CD14-positive monocyte (primary cell): ENCODE results near the gene FGFRL1. TPM values are rescaled to one million over a fixed set of nuclear protein-coding genes. Genes with fewer than 3 reads are reported as not detected.

Experiments
- DNase-seq, 3 donors: peaks; one replicate each; pipeline ENCODE4 v3.0.0-alpha.2; 2011 to 2022
- H2AFZ ChIP-seq: 2 replicates; pipeline ENCODE4 v1.6.0; 2012; ENCODE audit warnings: mild to moderate bottlenecking, low read depth, low read length, inconsistent platforms; ENCODE audit not compliant: insufficient read depth, poor library complexity, severe bottlenecking
- H3K27ac ChIP-seq, 2 donors: 1 replicate in 1 of 2; 2 replicates in 1 of 2; pipeline ENCODE4 v1.5.1; 2012 to 2013; ENCODE audit warnings: low read length in 2 of 2, control low read depth in 1 of 2, inconsistent platforms in 1 of 2, low read depth in 1 of 2, mild to moderate bottlenecking in 1 of 2
- H3K27me3 ChIP-seq, 2 donors: one replicate each; pipeline versions ENCODE4 v1.6.0 to v1.6.1; 2011 to 2013; ENCODE audit warnings: low read length in 2 of 2; ENCODE audit not compliant: control insufficient read depth in 2 of 2, insufficient read depth in 2 of 2
- H3K36me3 ChIP-seq, 2 donors: replicated peaks in 1 of 2; 1 replicate in 1 of 2; 2 replicates in 1 of 2; pipeline versions ENCODE4 v1.5.1 to v1.6.1; 2012 to 2013; ENCODE audit warnings: low read length in 2 of 2, control low read depth in 1 of 2, inconsistent platforms in 1 of 2, mild to moderate bottlenecking in 1 of 2; ENCODE audit not compliant: insufficient read depth in 2 of 2, control insufficient read depth in 1 of 2
- H3K4me1 ChIP-seq, 2 donors: 1 replicate in 1 of 2; 2 replicates in 1 of 2; pipeline versions ENCODE4 v1.5.1 to v1.6.1; 2012 to 2013; ENCODE audit warnings: low read length in 2 of 2, control low read depth in 1 of 2, inconsistent platforms in 1 of 2, mild to moderate bottlenecking in 1 of 2, moderate library complexity in 1 of 2; ENCODE audit not compliant: insufficient read depth in 2 of 2, control insufficient read depth in 1 of 2
- H3K4me2 ChIP-seq: replicated peaks from 2 replicates; pipeline ENCODE3; 2012; ENCODE audit warnings: low read length, moderate library complexity, mild to moderate bottlenecking; ENCODE audit not compliant: poor library complexity, severe bottlenecking; ENCODE audit errors: extremely low read depth
- H3K4me3 ChIP-seq, 3 experiments: fragments of 200-600 bp in 1 of 3; sonication (generic) in 1 of 3; replicated peaks in 1 of 3; 1 replicate in 2 of 3; 2 replicates in 1 of 3; pipeline ENCODE4 v1.5.1; 2011 to 2013; ENCODE audit warnings: low read length in 3 of 3, mild to moderate bottlenecking in 3 of 3, control low read depth in 2 of 3, low read depth in 2 of 3, inconsistent platforms in 1 of 3, moderate library complexity in 1 of 3
- H3K79me2 ChIP-seq: 2 replicates; pipeline ENCODE4 v1.6.0; 2012; ENCODE audit warnings: mild to moderate bottlenecking, control low read depth, inconsistent platforms, low read length, moderate library complexity; ENCODE audit not compliant: insufficient read depth
- H3K9ac ChIP-seq: 2 replicates; pipeline ENCODE4 v1.6.0; 2017; ENCODE audit warnings: low read length, mild to moderate bottlenecking; ENCODE audit not compliant: insufficient read depth, poor library complexity, severe bottlenecking
- H3K9me3 ChIP-seq, 2 donors: replicated peaks in 1 of 2; 1 replicate in 1 of 2; 2 replicates in 1 of 2; pipeline versions ENCODE4 v1.5.1 to v1.6.1; 2012 to 2013; ENCODE audit warnings: low read length in 2 of 2, control low read depth in 1 of 2; ENCODE audit not compliant: control insufficient read depth in 1 of 2, insufficient read depth in 1 of 2
- H4K20me1 ChIP-seq: 2 replicates; pipeline ENCODE4 v1.6.0; 2012; ENCODE audit warnings: mild to moderate bottlenecking, low read length, control low read depth, moderate library complexity; ENCODE audit not compliant: insufficient read depth
- H3K27ac Mint-ChIP-seq, 7 donors: one replicate each; pipeline ENCODE4 v1.8.0; 2020; ENCODE audit warnings: mild to moderate bottlenecking in 7 of 7, mixed read lengths in 7 of 7, moderate library complexity in 6 of 7, inconsistent platforms in 2 of 7
- H3K27me3 Mint-ChIP-seq, 3 donors: one replicate each; pipeline ENCODE4 v1.8.0; 2021 to 2022; ENCODE audit warnings: low read depth in 3 of 3, mild to moderate bottlenecking in 3 of 3, mixed read lengths in 3 of 3, moderate library complexity in 3 of 3, inconsistent platforms in 1 of 3
- H3K36me3 Mint-ChIP-seq, 2 donors: one replicate each; pipeline ENCODE4 v1.8.0; 2020; ENCODE audit warnings: mixed read lengths in 2 of 2, inconsistent platforms in 1 of 2, mild to moderate bottlenecking in 1 of 2
- H3K4me1 Mint-ChIP-seq: one replicate; pipeline ENCODE4 v1.8.0; 2020; ENCODE audit warnings: mild to moderate bottlenecking, mixed read lengths
- H3K4me3 Mint-ChIP-seq, 2 donors: one replicate each; pipeline ENCODE4 v1.8.0; 2020; ENCODE audit warnings: mild to moderate bottlenecking in 2 of 2, mixed read lengths in 2 of 2, moderate library complexity in 1 of 2
- H3K9me3 Mint-ChIP-seq, 7 donors: one replicate each; pipeline ENCODE4 v1.8.0; 2020 to 2022; ENCODE audit warnings: mixed read lengths in 7 of 7, mild to moderate bottlenecking in 6 of 7, moderate library complexity in 6 of 7, inconsistent platforms in 2 of 7
- WGBS: methylation state at CpG from one replicate; pipeline ENCODE4 v1.1.5; 2013; ENCODE audit warnings: missing lambda C conversion rate; ENCODE audit not compliant: insufficient coverage; 5-methylcytosine and 5-hydroxymethylcytosine counted together
- intact Hi-C, 2 donors: fragments of 100-400 bp; cut with micrococcal nuclease; formaldehyde crosslinking; loops; one replicate each; pipeline versions ENCODE4 v1.15.0 to v1.15.1; 2023
- polyA plus RNA-seq, 3 donors: library from polyadenylated mRNA; depleted of rRNA in 1 of 3; unstranded in 2 of 3; stranded (reverse) in 1 of 3; fragments of 300-500 nt in 2 of 3; fragments of >200 nt in 1 of 3; fragmentation: Illumina TruSeq in 2 of 3; gene quantifications; 1 replicate in 2 of 3; 2 replicates in 1 of 3; pipeline ENCODE4 v1.2.3, GENCODE V29; 2012 to 2021
- TF ChIP-seq, protein P1 (sequence below): fragments of 200-600 bp; IDR thresholded peaks from one replicate; pipeline ENCODE4 v1.8.0; 2022; ENCODE audit warnings: antibody characterized with exemption, mild to moderate bottlenecking

FGFRL1 gene
- polyA plus RNA-seq, 3 donors: 0.17 to 77.7 (median 0.28) TPM

DNA sequence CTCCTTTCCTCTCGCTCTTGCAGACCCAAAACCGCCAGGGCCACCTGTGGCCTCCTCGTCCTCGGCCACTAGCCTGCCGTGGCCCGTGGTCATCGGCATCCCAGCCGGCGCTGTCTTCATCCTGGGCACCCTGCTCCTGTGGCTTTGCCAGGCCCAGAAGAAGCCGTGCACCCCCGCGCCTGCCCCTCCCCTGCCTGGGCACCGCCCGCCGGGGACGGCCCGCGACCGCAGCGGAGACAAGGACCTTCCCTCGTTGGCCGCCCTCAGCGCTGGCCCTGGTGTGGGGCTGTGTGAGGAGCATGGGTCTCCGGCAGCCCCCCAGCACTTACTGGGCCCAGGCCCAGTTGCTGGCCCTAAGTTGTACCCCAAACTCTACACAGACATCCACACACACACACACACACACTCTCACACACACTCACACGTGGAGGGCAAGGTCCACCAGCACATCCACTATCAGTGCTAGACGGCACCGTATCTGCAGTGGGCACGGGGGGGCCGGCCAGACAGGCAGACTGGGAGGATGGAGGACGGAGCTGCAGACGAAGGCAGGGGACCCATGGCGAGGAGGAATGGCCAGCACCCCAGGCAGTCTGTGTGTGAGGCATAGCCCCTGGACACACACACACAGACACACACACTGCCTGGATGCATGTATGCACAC, 13.6 kb downstream of the FGFRL1 start:
- Histone ChIP-seq H3K4me2 (no peak overlapping the region), H3K79me2 (no peaks in the 10 kb centered on the region), H3K27me3 (no peaks in the 10 kb centered on the region), H3K4me1 (peaks cover 0 to 3% of the 10 kb centered on the region in 2 donors), H2AFZ (no peak overlapping the region), H3K9me3 (no peaks in the 10 kb centered on the region), H3K36me3 (no peaks in the 10 kb centered on the region), H3K9ac (no peak overlapping the region), H3K27ac (no peak overlapping the region), H4K20me1 (no peaks in the 10 kb centered on the region), H3K4me3 (no peak overlapping the region)
- Mint-ChIP-seq H3K4me1 (peaks cover 5% of the 10 kb centered on the region), H3K27me3 (peaks cover 0 to 2% (median 2%) of the 10 kb centered on the region in 3 donors), H3K36me3 (peaks cover 6 to 8% of the 10 kb centered on the region in 2 donors), H3K9me3 (peaks cover 0 to 6% (median 0%) of the 10 kb centered on the region in 7 donors), H3K4me3 (no peak overlapping the region), H3K27ac (no peak overlapping the region)
- TF ChIP-seq, protein P1, sequence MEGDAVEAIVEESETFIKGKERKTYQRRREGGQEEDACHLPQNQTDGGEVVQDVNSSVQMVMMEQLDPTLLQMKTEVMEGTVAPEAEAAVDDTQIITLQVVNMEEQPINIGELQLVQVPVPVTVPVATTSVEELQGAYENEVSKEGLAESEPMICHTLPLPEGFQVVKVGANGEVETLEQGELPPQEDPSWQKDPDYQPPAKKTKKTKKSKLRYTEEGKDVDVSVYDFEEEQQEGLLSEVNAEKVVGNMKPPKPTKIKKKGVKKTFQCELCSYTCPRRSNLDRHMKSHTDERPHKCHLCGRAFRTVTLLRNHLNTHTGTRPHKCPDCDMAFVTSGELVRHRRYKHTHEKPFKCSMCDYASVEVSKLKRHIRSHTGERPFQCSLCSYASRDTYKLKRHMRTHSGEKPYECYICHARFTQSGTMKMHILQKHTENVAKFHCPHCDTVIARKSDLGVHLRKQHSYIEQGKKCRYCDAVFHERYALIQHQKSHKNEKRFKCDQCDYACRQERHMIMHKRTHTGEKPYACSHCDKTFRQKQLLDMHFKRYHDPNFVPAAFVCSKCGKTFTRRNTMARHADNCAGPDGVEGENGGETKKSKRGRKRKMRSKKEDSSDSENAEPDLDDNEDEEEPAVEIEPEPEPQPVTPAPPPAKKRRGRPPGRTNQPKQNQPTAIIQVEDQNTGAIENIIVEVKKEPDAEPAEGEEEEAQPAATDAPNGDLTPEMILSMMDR: no peak
- intact Hi-C loops: no loop called here
- DNase-seq: no peak
- 97% methylated on average over 18 of the region's 32 CpGs for WGBS

DNA sequence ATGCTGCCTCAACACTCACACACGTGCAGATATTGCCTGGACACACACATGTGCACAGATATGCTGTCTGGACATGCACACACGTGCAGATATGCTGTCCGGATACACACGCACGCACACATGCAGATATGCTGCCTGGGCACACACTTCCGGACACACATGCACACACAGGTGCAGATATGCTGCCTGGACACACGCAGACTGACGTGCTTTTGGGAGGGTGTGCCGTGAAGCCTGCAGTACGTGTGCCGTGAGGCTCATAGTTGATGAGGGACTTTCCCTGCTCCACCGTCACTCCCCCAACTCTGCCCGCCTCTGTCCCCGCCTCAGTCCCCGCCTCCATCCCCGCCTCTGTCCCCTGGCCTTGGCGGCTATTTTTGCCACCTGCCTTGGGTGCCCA, 14.7 kb downstream of the FGFRL1 start:
- peaks cover 6 to 8% of the 10 kb centered on the region in 2 donors for H3K36me3 Mint-ChIP-seq
- peak in 1 of 3 donors; percentile 29 for DNase-seq
- H3K79me2 ChIP-seq: no peaks in the 10 kb centered on the region
- no peaks in the 10 kb centered on the region for H3K4me1 ChIP-seq
- H3K9ac ChIP-seq: no peak overlapping the region
- H3K27me3 ChIP-seq: no peaks in the 10 kb centered on the region
- H3K4me2 ChIP-seq: no peak overlapping the region
- H3K4me1 Mint-ChIP-seq: peaks cover 4% of the 10 kb centered on the region
- H4K20me1 ChIP-seq: no peaks in the 10 kb centered on the region
- H3K4me3 ChIP-seq: no peak overlapping the region
- peaks cover 0 to 5% (median 2%) of the 10 kb centered on the region in 3 donors for H3K27me3 Mint-ChIP-seq
- H3K36me3 ChIP-seq: no peaks in the 10 kb centered on the region
- H3K4me3 Mint-ChIP-seq: no peak overlapping the region
- H3K27ac ChIP-seq: no peak overlapping the region
- H2AFZ ChIP-seq: no peak overlapping the region
- intact Hi-C loops: no loop called here
- peak overlapping the region in 1 of 7 donors; percentile 5 for H3K27ac Mint-ChIP-seq
- TF ChIP-seq, protein P1: no peak
- peaks cover 0 to 6% (median 0%) of the 10 kb centered on the region in 7 donors for H3K9me3 Mint-ChIP-seq
- H3K9me3 ChIP-seq: no peaks in the 10 kb centered on the region
- WGBS: 76% methylated on average over 11 of the region's 17 CpGs
